Activated CD8-positive, alpha-beta memory T cell treated with anti-CD3 and anti-CD28 coated beads for 4 hours (primary cell): ENCODE results near the gene TEX2.
"Not testable (repeated sequence)": the region's sequence is repeated elsewhere in the genome, so short reads cannot be mapped to it uniquely, and the experiment has no call there.

Experiments used
- DNase-seq, 2 donors: peaks; one replicate each; pipeline ENCODE4 v3.0.0-alpha.2; 2020; ENCODE audit warnings: low read depth in 2 of 2

Gene TEX2

GRCh38 chr17:64236827-64237403 is 26.1 kb downstream of the TEX2 start:
- DNase-seq: no peak

GRCh38 chr17:64234961-64235360 is 28.1 kb downstream of the TEX2 start:
- no peak for DNase-seq

- DNase-seq: no peak
Observed at GRCh38 chr17:64232466-64233262, 30.4 kb downstream of the TEX2 start.

- DNase-seq: no peak
Observed at GRCh38 chr17:64231567-64232141, 31.4 kb downstream of the TEX2 start.

GRCh38 chr17:64230791-64231408 is 32.2 kb downstream of the TEX2 start:
- DNase-seq: no peak

- no peak for DNase-seq
Observed at GRCh38 chr17:64229815-64230728, 33.0 kb downstream of the TEX2 start.

GRCh38 chr17:64226132-64226531 is 36.9 kb downstream of the TEX2 start:
- DNase-seq: no peak

- DNase-seq: no peak
Observed at GRCh38 chr17:64225410-64225809, 37.6 kb downstream of the TEX2 start.

GRCh38 chr17:64223931-64224629 is 39.0 kb downstream of the TEX2 start:
- DNase-seq: no peak

- no peak for DNase-seq
Observed at GRCh38 chr17:64223283-64223682, 39.8 kb downstream of the TEX2 start.

- no peak for DNase-seq
Observed at GRCh38 chr17:64221679-64222078, 41.4 kb downstream of the TEX2 start.

- DNase-seq: not testable (repeated sequence)
Observed at GRCh38 chr17:64220604-64221003, 42.5 kb downstream of the TEX2 start.

- DNase-seq: no peak
Observed at GRCh38 chr17:64219571-64219970, 43.5 kb downstream of the TEX2 start.

GRCh38 chr17:64218066-64218465 is 45.0 kb downstream of the TEX2 start:
- DNase-seq: no peak

- no peak for DNase-seq
Observed at GRCh38 chr17:64217249-64217691, 45.8 kb downstream of the TEX2 start.

GRCh38 chr17:64216338-64217248 is 46.5 kb downstream of the TEX2 start:
- DNase-seq: no peak

- no peak for DNase-seq
Observed at GRCh38 chr17:64216000-64216337, 47.1 kb downstream of the TEX2 start.

- no peak for DNase-seq
Observed at GRCh38 chr17:64214950-64215349, 48.1 kb downstream of the TEX2 start.

- DNase-seq: no peak
Observed at GRCh38 chr17:64213995-64214811, 48.9 kb downstream of the TEX2 start.
